Stomach (tissue), 4 donors: ENCODE results near the gene TPST1.

Source experiments
- EP300 ChIP-seq: sonication (generic); formaldehyde crosslinking; IDR thresholded peaks from one replicate; pipeline ENCODE4 v1.6.1; 2017; ENCODE audit warnings: antibody characterized with exemption
- POLR2A ChIP-seq, 4 donors: fragments of 450-650 bp; IDR thresholded peaks; one replicate each; pipeline ENCODE4 v1.6.1; 2016; ENCODE audit warnings: antibody characterized with exemption in 4 of 4, control low read depth in 2 of 4, mild to moderate bottlenecking in 1 of 4, moderate library complexity in 1 of 4
- TF ChIP-seq, protein P1 (sequence below), 7 experiments: fragments of 450-650 bp in 4 of 7; fragments of 200-600 bp in 3 of 7; sonication (generic) in 3 of 7; IDR thresholded peaks; one replicate each; pipeline ENCODE4 v1.5.1; 2016 to 2019; ENCODE audit warnings: antibody characterized with exemption in 7 of 7, control low read depth in 2 of 7, mild to moderate bottlenecking in 1 of 7

- TF ChIP-seq POLR2A (IDR thresholded peaks at IDR 0.05) (no peak), EP300 (no peak)
- TF ChIP-seq, protein P1, sequence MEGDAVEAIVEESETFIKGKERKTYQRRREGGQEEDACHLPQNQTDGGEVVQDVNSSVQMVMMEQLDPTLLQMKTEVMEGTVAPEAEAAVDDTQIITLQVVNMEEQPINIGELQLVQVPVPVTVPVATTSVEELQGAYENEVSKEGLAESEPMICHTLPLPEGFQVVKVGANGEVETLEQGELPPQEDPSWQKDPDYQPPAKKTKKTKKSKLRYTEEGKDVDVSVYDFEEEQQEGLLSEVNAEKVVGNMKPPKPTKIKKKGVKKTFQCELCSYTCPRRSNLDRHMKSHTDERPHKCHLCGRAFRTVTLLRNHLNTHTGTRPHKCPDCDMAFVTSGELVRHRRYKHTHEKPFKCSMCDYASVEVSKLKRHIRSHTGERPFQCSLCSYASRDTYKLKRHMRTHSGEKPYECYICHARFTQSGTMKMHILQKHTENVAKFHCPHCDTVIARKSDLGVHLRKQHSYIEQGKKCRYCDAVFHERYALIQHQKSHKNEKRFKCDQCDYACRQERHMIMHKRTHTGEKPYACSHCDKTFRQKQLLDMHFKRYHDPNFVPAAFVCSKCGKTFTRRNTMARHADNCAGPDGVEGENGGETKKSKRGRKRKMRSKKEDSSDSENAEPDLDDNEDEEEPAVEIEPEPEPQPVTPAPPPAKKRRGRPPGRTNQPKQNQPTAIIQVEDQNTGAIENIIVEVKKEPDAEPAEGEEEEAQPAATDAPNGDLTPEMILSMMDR (IDR thresholded peaks at IDR 0.05): no peak
Observed at GRCh38 chr7:66198469-66198868, 6.7 kb upstream of the TPST1 start.
